A549 (cell line): ENCODE data around the gene SEPSECS. TPM values are rescaled to one million over a fixed set of nuclear protein-coding genes. Genes with fewer than 3 reads are reported as not detected.

Experiments used
- ATAC-seq, 2 experiments: fragments of 200-7000 bp in 1 of 2; fragments of >200 bp in 1 of 2; cut with Nextera tagmentation in 1 of 2; cut with Tn5 transposase in 1 of 2; 3 replicates each; pipeline versions ENCODE4 v1.8.0 to v1.9.1; 2018 to 2020; ENCODE audit warnings: mild to moderate bottlenecking in 1 of 2, moderate library complexity in 1 of 2
- CTCF ChIA-PET: fragments of 300-600 bp; sonication (Branson Sonifier 250); formaldehyde crosslinking; extraction: SDS; loops from one replicate; lab custom pipeline; 2021; ENCODE audit warnings: antibody characterized with exemption, inconsistent platforms; lab: Yijun Ruan, JAX
- POLR2A ChIA-PET: fragments of 350-600 bp; formaldehyde crosslinking; extraction: SDS; loops from one replicate; lab custom pipeline; 2021; ENCODE audit warnings: antibody characterized with exemption, inconsistent platforms; lab: Yijun Ruan, JAX
- DNase-seq, 2 experiments: peaks; one replicate each; pipeline versions ENCODE4 v3.0.0 to v3.0.0-alpha.2; 2011 to 2016; ENCODE audit warnings: low read depth in 1 of 2, low spot score in 1 of 2
- FAIRE-seq: peaks from 2 replicates; lab custom pipeline; 2011; peaks lifted over from hg19 to GRCh38; lab: Jason Lieb, UNC
- H3K27ac ChIP-seq, 2 experiments: fragments of >200 bp; sonication (Bioruptor Twin); formaldehyde crosslinking; 3 replicates each; pipeline ENCODE4 v1.5.1; 2016 to 2017
- H3K4me1 ChIP-seq: fragments of >200 bp; sonication (Bioruptor Twin); formaldehyde crosslinking; 3 replicates; pipeline ENCODE4 v1.6.1; 2016
- H3K4me2 ChIP-seq: fragments of >200 bp; sonication (Bioruptor Twin); formaldehyde crosslinking; 3 replicates; pipeline ENCODE4 v1.6.1; 2016
- H3K4me3 ChIP-seq: fragments of >200 bp; sonication (Bioruptor Twin); formaldehyde crosslinking; 3 replicates; pipeline ENCODE4 v1.5.1; 2016
- H3K9me3 ChIP-seq: fragments of >200 bp; sonication (Bioruptor Twin); formaldehyde crosslinking; 3 replicates; pipeline ENCODE4 v1.6.1; 2016
- ATOH8 ChIP-seq: fragments of 250-450 bp; sonication (Bioruptor Pico); IDR thresholded peaks from 2 replicates; pipeline ENCODE4 v1.5.0; 2020; ENCODE audit warnings: low read depth, mild to moderate bottlenecking, moderate library complexity
- CBX2 ChIP-seq: fragments of 200-600 bp; sonication (generic); IDR thresholded peaks from 2 replicates; pipeline ENCODE4 v1.6.1; 2016; ENCODE audit warnings: low read depth, mild to moderate bottlenecking, borderline replicate concordance
- CEBPB ChIP-seq, 2 experiments: fragments of >200 bp in 1 of 2; sonication (Bioruptor Twin) in 1 of 2; formaldehyde crosslinking in 1 of 2; IDR thresholded peaks; 2 replicates each; pipeline ENCODE4 v1.6.1; 2012 to 2016
- CTCF ChIP-seq: fragments of >200 bp; sonication (Bioruptor Twin); formaldehyde crosslinking; IDR thresholded peaks from 3 replicates; pipeline ENCODE4 v1.5.1; 2016
- EHF ChIP-seq: fragments of 250-450 bp; sonication (Bioruptor Pico); IDR thresholded peaks from 2 replicates; pipeline ENCODE4 v1.5.0; 2020; ENCODE audit warnings: mild to moderate bottlenecking
- ELK1 ChIP-seq: fragments of 150-350 bp; IDR thresholded peaks from 2 replicates; pipeline ENCODE4 v1.6.1; 2014; ENCODE audit warnings: low read depth, mild to moderate bottlenecking, low read length
- EP300 ChIP-seq, 2 experiments: fragments of >200 bp; sonication (Bioruptor Twin); formaldehyde crosslinking; IDR thresholded peaks; 2 replicates in 1 of 2; 3 replicates in 1 of 2; pipeline ENCODE4 v1.6.1; 2016 to 2017
- FOSL2 ChIP-seq, 2 experiments: fragments of 450-650 bp in 1 of 2; fragments of >200 bp in 1 of 2; sonication (Bioruptor Twin) in 1 of 2; formaldehyde crosslinking; IDR thresholded peaks; 2 replicates each; pipeline versions ENCODE4 v1.5.0 to v1.6.1; 2016 to 2020; ENCODE audit warnings: mild to moderate bottlenecking in 1 of 2, moderate library complexity in 1 of 2
- FOXS1 ChIP-seq: fragments of 250-450 bp; sonication (Bioruptor Pico); IDR thresholded peaks from 2 replicates; pipeline ENCODE4 v1.5.0; 2020; ENCODE audit warnings: mild to moderate bottlenecking, moderate library complexity
- HES2 ChIP-seq: fragments of >200 bp; sonication (Bioruptor Twin); formaldehyde crosslinking; IDR thresholded peaks from 2 replicates; pipeline ENCODE4 v1.6.1; 2016
- HEYL ChIP-seq: fragments of 250-450 bp; sonication (Bioruptor Pico); IDR thresholded peaks from 2 replicates; pipeline ENCODE4 v1.8.0; 2021; ENCODE audit warnings: mild to moderate bottlenecking, moderate library complexity
- HOXA7 ChIP-seq: fragments of 250-450 bp; sonication (Bioruptor Pico); IDR thresholded peaks from 2 replicates; pipeline ENCODE4 v1.5.0; 2020; ENCODE audit warnings: mild to moderate bottlenecking, moderate library complexity
- HOXB13 ChIP-seq: fragments of 250-450 bp; sonication (Bioruptor Pico); IDR thresholded peaks from 2 replicates; pipeline ENCODE4 v1.5.0; 2020; ENCODE audit warnings: low read depth, mild to moderate bottlenecking, moderate library complexity
- JUN ChIP-seq, 2 experiments: fragments of >200 bp; sonication (Bioruptor Twin); formaldehyde crosslinking; IDR thresholded peaks; 2 replicates in 1 of 2; 3 replicates in 1 of 2; pipeline ENCODE4 v1.6.1; 2016 to 2017
- JUNB ChIP-seq: fragments of >200 bp; sonication (Bioruptor Twin); formaldehyde crosslinking; IDR thresholded peaks from 2 replicates; pipeline ENCODE4 v1.6.1; 2016
- KDM5A ChIP-seq: fragments of 200-600 bp; sonication (generic); IDR thresholded peaks from 2 replicates; pipeline ENCODE4 v1.6.1; 2016; ENCODE audit warnings: antibody characterized with exemption, mild to moderate bottlenecking
- MAFK ChIP-seq: fragments of 450-650 bp; IDR thresholded peaks from 2 replicates; pipeline ENCODE4 v1.6.1; 2014; ENCODE audit not compliant: partially characterized antibody
- NFE2L2 ChIP-seq: fragments of 150-350 bp; conservative IDR thresholded peaks from 2 replicates; pipeline ENCODE4 v1.6.1; 2014; ENCODE audit warnings: low read length
- NPAS2 ChIP-seq: fragments of 250-450 bp; sonication (Bioruptor Pico); IDR thresholded peaks from 2 replicates; pipeline ENCODE4 v1.8.0; 2022; ENCODE audit warnings: mild to moderate bottlenecking, moderate library complexity, borderline replicate concordance
- PBX3 ChIP-seq: IDR thresholded peaks from 2 replicates; pipeline ENCODE4 v1.6.1; 2012
- PHF8 ChIP-seq: fragments of 200-600 bp; sonication (generic); IDR thresholded peaks from 2 replicates; pipeline ENCODE4 v1.6.1; 2016; ENCODE audit warnings: low read depth, mild to moderate bottlenecking, antibody characterized with exemption, moderate library complexity, borderline replicate concordance
- POLR2A ChIP-seq: IDR thresholded peaks from 2 replicates; pipeline ENCODE4 v1.6.1; 2012; ENCODE audit warnings: mild to moderate bottlenecking, low read length
- RARB ChIP-seq: fragments of 250-450 bp; sonication (Bioruptor Pico); IDR thresholded peaks from 2 replicates; pipeline ENCODE4 v1.8.0; 2021; ENCODE audit warnings: mild to moderate bottlenecking, moderate library complexity
- RCOR1 ChIP-seq: fragments of 150-350 bp; IDR thresholded peaks from 2 replicates; pipeline ENCODE4 v1.6.1; 2014; ENCODE audit warnings: antibody characterized with exemption, low read length, low read depth
- RNF2 ChIP-seq: fragments of 200-600 bp; sonication (generic); IDR thresholded peaks from 2 replicates; pipeline ENCODE4 v1.6.1; 2016; ENCODE audit warnings: low read depth, mild to moderate bottlenecking, antibody characterized with exemption, moderate library complexity, borderline replicate concordance
- USF2 ChIP-seq: fragments of 450-650 bp; IDR thresholded peaks from 2 replicates; pipeline ENCODE4 v1.6.1; 2014; ENCODE audit warnings: antibody characterized with exemption
- ZC3H11A ChIP-seq: fragments of 450-650 bp; IDR thresholded peaks from 2 replicates; pipeline ENCODE4 v1.6.1; 2014; ENCODE audit warnings: antibody characterized with exemption, mild to moderate bottlenecking
- ZNF302 ChIP-seq: fragments of 250-450 bp; sonication (Bioruptor Pico); IDR thresholded peaks from 2 replicates; pipeline ENCODE4 v1.9.0; 2021; ENCODE audit warnings: inconsistent platforms, mild to moderate bottlenecking, moderate library complexity
- WGBS: methylation state at CpG from one replicate; pipeline ENCODE4 v1.1.6; 2017; ENCODE audit errors: missing lambda C conversion rate; 5-methylcytosine and 5-hydroxymethylcytosine counted together
- polyA plus RNA-seq, 4 experiments: library from polyadenylated mRNA; depleted of rRNA in 3 of 4; stranded (reverse); fragments of >200 nt; fragmentation: RNase III in 1 of 4; extraction: RNeasy Plus Mini Kit Qiagen cat#74134 plus additional on column Dnase treatment in 1 of 4; gene quantifications; 2 replicates in 3 of 4; 3 replicates in 1 of 4; pipeline ENCODE4 v1.2.3, GENCODE V29; 2011 to 2017

SEPSECS gene
- polyA plus RNA-seq, 2 of the 4 experiments (the other 2 are of a cell fraction): 2.9 to 9.7 TPM

- ATAC-seq: no peak
- WGBS: 76% methylated on average over 7 of the region's 7 CpGs
Measured at GRCh38 chr4:25081866-25082471, 78.3 kb downstream of the SEPSECS start.

GRCh38 chr4:25080571-25080970, 79.7 kb downstream of the SEPSECS start:
- TF ChIP-seq HEYL (CRISPR knock-in tag) (no peak), USF2 (no peak), FOXS1 (no peak), CBX2 (no peak), RNF2 (no peak), ZC3H11A (no peak), ATOH8 (CRISPR knock-in tag) (no peak), HES2 (no peak), EHF (CRISPR knock-in tag) (no peak)
- ChIA-PET POLR2A (no interaction called here), CTCF (interaction anchor here (0.5 kb wide), 1 partner anchor 166 kb away, joined by 3 read pairs; no protein-coding TSS in a partner anchor)
- ATAC-seq (no peak), FAIRE-seq (no peak), DNase-seq (no peak)
- H3K4me2 ChIP-seq: no peak overlapping the region
- H3K27ac ChIP-seq: no peak overlapping the region
- no peak overlapping the region for H3K4me3 ChIP-seq
- 46% methylated on average over 1 of the region's 1 CpG for WGBS
- H3K4me1 ChIP-seq: no peaks in the 10 kb centered on the region
- H3K9me3 ChIP-seq: no peaks in the 10 kb centered on the region

More at GRCh38 chr4:25081866-25082471, 78.3 kb downstream of the SEPSECS start:
- no peak for TF ChIP-seq HOXA7 (CRISPR knock-in tag)
- TF ChIP-seq KDM5A: no peak
- no peak for TF ChIP-seq FOSL2 (IDR thresholded peaks at IDR 0.05)
- no peak for TF ChIP-seq FOSL2 (CRISPR knock-in tag; IDR thresholded peaks at IDR 0.05)
- no peak for TF ChIP-seq MAFK
- TF ChIP-seq EHF (CRISPR knock-in tag): no peak
- no peak for TF ChIP-seq ZNF302 (CRISPR knock-in tag)
- TF ChIP-seq JUNB: no peak
- no peak for TF ChIP-seq RARB (CRISPR knock-in tag)
- TF ChIP-seq HOXB13 (CRISPR knock-in tag): no peak
- TF ChIP-seq JUN (IDR thresholded peaks at IDR 0.05): no peak
- no peak for TF ChIP-seq CEBPB (IDR thresholded peaks at IDR 0.05)
- no peak for TF ChIP-seq PHF8
- TF ChIP-seq, all 56 proteins: peak for 0
- no peaks in the 10 kb centered on the region for H3K4me1 ChIP-seq
- no peak overlapping the region for H3K4me3 ChIP-seq
- CTCF ChIA-PET: no interaction called here
- FAIRE-seq: no peak
- no peak overlapping the region for H3K4me2 ChIP-seq
- no peaks in the 10 kb centered on the region for H3K9me3 ChIP-seq
- H3K27ac ChIP-seq: no peak overlapping the region
- DNase-seq: no peak
- POLR2A ChIA-PET: no interaction called here

- CTCF ChIA-PET: interaction anchor here (1.1 kb wide), 1 partner anchor 97 kb away, joined by 3 read pairs; no protein-coding TSS in a partner anchor
- H3K4me1 ChIP-seq: no peaks in the 10 kb centered on the region
- DNase-seq: no peak
- H3K4me3 ChIP-seq: no peak overlapping the region
- 38% methylated on average over 4 of the region's 4 CpGs for WGBS
- ATAC-seq: no peak
- POLR2A ChIA-PET: no interaction called here
- H3K9me3 ChIP-seq: no peaks in the 10 kb centered on the region
- no peak overlapping the region for H3K4me2 ChIP-seq
- H3K27ac ChIP-seq: no peak overlapping the region
- no peak for FAIRE-seq
- TF ChIP-seq POLR2A (no peak), PBX3 (no peak), FOSL2 (IDR thresholded peaks at IDR 0.05) (no peak), FOSL2 (CRISPR knock-in tag; IDR thresholded peaks at IDR 0.05) (no peak), RARB (CRISPR knock-in tag) (no peak), FOXS1 (no peak), EP300 (IDR thresholded peaks at IDR 0.05) (no peak), NFE2L2 (no peak), ELK1 (no peak), USF2 (no peak), NPAS2 (CRISPR knock-in tag) (no peak), CTCF (no peak), PHF8 (no peak), RCOR1 (no peak)
Measured at GRCh38 chr4:25078523-25078922, 81.7 kb downstream of the SEPSECS start.
